ENCODE measurements around the gene ABHD12. TPM values are rescaled to one million over a fixed set of nuclear protein-coding genes. Genes with fewer than 3 reads are reported as not detected.

Gene ABHD12
- total and polyA plus RNA-seq, 9 donors: 13.3 to 22.0 (median 15.0) TPM

DNA sequence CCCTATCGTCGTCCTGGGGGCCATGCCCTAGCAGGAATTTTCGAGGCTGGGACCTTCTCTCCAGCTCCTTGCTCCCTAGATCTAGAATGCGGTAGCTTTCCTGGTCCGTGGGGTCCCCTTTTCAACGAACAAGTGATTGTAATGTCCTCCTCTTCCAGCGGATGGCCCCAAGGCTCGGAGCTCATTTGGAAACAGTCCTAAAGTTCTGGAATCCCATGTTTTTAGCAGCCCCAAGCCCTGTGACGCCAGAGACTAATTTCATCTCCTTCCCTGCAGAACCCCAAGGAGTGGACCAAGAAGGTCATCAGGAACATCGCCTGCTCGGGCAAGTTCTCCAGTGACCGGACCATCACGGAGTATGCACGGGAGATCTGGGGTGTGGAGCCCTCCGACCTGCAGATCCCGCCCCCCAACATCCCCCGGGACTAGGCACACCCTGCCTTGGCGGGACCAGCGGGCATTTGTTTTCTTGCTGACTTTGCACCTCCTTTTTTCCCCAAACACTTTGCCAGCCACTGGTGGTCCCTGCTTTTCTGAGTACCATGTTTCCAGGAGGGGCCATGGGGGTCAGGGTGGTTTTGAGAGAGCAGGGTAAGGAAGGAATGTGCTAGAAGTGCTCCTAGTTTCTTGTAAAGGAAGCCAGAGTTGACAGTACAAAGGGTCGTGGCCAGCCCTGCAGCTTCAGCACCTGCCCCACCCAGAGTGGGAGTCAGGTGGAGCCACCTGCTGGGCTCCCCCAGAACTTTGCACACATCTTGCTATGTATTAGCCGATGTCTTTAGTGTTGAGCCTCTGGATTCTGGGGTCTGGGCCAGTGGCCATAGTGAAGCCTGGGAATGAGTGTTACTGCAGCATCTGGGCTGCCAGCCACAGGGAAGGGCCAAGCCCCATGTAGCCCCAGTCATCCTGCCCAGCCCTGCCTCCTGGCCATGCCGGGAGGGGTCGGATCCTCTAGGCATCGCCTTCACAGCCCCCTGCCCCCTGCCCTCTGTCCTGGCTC is 94.2 kb downstream of the ABHD12 start:
- no peak for DNase-seq
- 75% methylated on average over 23 of the region's 24 CpGs for WGBS (ENCODE audit: insufficient coverage)
- H3K4me3 ChIP-seq (ENCODE audit: low read length): no peak overlapping the region
- H3K27me3 ChIP-seq (ENCODE audit: control insufficient read depth, insufficient read depth, low read length): no peaks in the 10 kb centered on the region
- peaks cover 56% of the 10 kb centered on the region for H3K36me3 ChIP-seq (ENCODE audit: control insufficient read depth, insufficient read depth, low read length)
- H3K9me3 ChIP-seq (replicated peaks; ENCODE audit: control insufficient read depth, low read depth, low read length): no peaks in the 10 kb centered on the region
- peaks cover 28% of the 10 kb centered on the region for H3K4me1 ChIP-seq (ENCODE audit: control insufficient read depth, insufficient read depth, low read length)
- peak overlapping the region; percentile 20 for H3K27ac ChIP-seq (ENCODE audit: low read length)

DNA sequence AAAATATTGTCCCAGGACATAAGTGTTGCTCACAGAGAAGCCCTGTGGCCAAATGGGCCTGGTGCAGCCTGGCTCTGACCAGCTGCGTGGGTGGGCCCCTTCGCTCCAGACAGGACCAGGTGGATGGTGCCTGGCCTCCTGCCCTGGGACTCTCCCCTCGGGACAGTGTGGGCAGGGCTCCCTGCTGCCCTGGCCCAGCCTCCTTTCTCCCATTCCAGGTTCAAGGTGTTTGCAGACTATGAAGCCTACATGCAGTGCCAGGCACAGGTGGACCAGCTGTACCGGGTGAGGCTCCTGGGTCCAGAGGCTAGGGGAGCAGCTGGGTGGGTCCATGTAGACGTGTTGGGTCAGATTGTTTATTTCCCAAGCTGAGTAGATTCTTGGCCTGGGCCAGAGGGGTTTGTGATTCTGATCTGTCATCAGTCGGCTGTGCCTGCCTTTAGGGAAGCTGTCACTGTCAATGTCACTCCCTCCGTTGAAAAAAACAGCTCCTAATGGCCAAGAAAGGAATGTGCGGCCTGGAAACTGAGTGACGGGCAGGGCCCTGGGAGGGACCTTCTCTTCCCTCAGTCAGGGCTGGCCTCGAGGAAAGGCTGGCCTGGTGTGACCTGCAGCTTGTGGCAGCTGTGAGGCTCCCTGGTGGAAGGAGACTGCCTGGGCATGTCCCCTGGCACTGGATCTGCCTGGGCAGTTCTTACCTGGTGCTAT is 95.1 kb downstream of the ABHD12 start:
- peak overlapping the region; percentile 55 for H3K27ac ChIP-seq (ENCODE audit: low read length)
- peaks cover 63% of the 10 kb centered on the region for H3K36me3 ChIP-seq (ENCODE audit: control insufficient read depth, insufficient read depth, low read length)
- H3K27me3 ChIP-seq (ENCODE audit: control insufficient read depth, insufficient read depth, low read length): no peaks in the 10 kb centered on the region
- 46% methylated on average over 10 of the region's 10 CpGs for WGBS (ENCODE audit: insufficient coverage)
- H3K4me3 ChIP-seq (ENCODE audit: low read length): no peak overlapping the region
- peaks cover 28% of the 10 kb centered on the region for H3K4me1 ChIP-seq (ENCODE audit: control insufficient read depth, insufficient read depth, low read length)
- peak; percentile 43 for DNase-seq
- H3K9me3 ChIP-seq (replicated peaks; ENCODE audit: control insufficient read depth, low read depth, low read length): no peaks in the 10 kb centered on the region

DNA sequence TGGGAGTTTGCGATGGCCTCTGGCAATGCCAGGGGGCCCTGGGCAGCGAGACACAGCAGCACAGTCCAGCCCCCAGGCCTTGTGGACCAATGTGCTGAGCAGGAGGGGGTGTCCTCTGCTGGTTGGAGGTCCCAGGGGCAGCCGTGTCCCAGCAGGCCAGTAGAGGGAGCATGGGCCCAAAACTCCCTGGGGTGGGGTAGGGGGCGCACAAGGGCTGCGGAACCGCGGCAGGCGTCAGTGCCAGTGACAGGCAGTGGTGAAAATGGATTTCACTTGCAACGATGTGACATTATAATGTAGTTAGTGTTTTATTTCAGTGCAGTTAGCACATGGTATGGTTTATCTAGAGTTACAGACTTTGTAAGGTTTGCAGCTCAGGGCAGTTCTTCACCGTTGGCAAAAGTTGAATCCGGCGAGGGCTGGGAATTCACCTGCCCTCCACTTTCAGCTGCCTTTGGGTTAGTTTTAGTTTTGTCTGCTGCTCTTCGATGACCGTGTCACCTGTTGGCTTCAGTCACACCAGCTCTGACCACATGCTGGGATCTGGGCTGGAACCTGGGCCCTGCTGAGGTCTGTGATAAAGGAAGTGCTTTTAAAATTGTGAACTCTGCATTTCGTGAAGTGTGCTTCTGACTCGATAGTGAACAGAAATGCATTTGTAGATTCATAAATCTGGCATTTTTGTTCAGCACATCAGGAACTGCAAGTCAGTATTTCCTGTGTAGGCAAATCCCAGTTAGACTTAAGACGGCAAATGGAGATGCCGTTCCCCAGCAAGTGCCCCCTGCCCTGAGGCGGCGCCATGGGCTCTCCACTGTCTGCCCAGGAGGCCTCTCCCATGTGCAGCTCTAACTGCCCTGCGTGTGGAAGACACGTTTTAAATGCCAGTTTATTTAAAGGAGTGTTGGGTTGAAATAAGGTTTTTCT is 95.9 kb downstream of the ABHD12 start:
- Histone ChIP-seq H3K4me1 (ENCODE audit: control insufficient read depth, insufficient read depth, low read length) (peaks cover 28% of the 10 kb centered on the region), H3K9me3 (replicated peaks; ENCODE audit: control insufficient read depth, low read depth, low read length) (no peaks in the 10 kb centered on the region), H3K4me3 (ENCODE audit: low read length) (no peak overlapping the region), H3K36me3 (ENCODE audit: control insufficient read depth, insufficient read depth, low read length) (peaks cover 64% of the 10 kb centered on the region), H3K27ac (ENCODE audit: low read length) (no peak overlapping the region), H3K27me3 (ENCODE audit: control insufficient read depth, insufficient read depth, low read length) (no peaks in the 10 kb centered on the region)
- WGBS (ENCODE audit: insufficient coverage): 36% methylated on average over 18 of the region's 22 CpGs
- peak; percentile 40 for DNase-seq

DNA sequence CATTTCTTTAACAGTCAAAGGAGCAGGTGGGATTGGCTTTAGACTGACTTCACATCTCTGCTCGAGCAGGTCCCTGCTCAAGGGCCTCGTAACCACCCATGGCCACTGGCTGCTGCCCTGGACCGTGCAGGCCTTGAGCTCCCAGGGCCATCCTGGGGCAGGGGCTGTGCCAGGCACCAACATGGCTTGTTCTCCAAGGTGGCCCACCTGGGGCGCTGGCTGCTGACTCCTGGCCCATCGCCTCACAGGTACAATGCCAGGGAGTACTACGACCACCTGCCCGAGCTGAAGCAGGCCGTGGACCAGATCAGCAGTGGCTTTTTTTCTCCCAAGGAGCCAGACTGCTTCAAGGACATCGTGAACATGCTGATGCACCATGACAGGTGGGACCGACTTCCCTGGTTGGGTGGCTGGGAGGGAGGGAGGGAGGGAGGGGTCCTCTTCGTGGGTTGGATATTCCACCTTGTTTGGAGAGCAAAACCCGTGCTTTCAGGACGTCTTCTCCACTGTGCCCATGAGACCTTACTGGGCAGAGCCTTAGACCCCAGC is 96.7 kb downstream of the ABHD12 start:
- peaks cover 68% of the 10 kb centered on the region for H3K36me3 ChIP-seq (ENCODE audit: control insufficient read depth, insufficient read depth, low read length)
- H3K9me3 ChIP-seq (replicated peaks; ENCODE audit: control insufficient read depth, low read depth, low read length): no peaks in the 10 kb centered on the region
- WGBS (ENCODE audit: insufficient coverage): 79% methylated on average over 12 of the region's 13 CpGs
- no peaks in the 10 kb centered on the region for H3K27me3 ChIP-seq (ENCODE audit: control insufficient read depth, insufficient read depth, low read length)
- H3K27ac ChIP-seq (ENCODE audit: low read length): no peak overlapping the region
- no peak overlapping the region for H3K4me3 ChIP-seq (ENCODE audit: low read length)
- DNase-seq: no peak
- H3K4me1 ChIP-seq (ENCODE audit: control insufficient read depth, insufficient read depth, low read length): peaks cover 28% of the 10 kb centered on the region

DNA sequence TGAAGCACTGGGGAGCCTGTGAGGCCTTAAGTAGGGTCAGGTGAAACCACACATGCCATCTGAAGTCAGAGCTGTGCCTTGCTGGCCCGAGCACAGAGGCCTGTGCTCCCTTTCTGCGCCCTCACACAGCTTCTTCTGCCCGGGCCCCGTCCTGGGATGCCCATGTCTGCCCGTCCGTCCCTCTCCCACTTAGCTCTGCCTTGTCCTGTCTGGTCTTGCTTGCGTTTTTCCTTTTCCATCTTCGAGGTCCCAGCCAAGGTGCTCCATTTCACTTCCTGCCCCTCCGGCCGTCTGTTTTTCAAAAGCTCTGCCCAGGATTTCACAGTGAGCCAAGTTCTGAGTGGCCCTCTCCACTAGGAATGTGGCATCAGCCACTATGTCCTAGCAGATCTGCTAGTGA is 97.1 kb downstream of the ABHD12 start:
- 81% methylated on average over 10 of the region's 10 CpGs for WGBS (ENCODE audit: insufficient coverage)
- H3K4me1 ChIP-seq (ENCODE audit: control insufficient read depth, insufficient read depth, low read length): peaks cover 28% of the 10 kb centered on the region
- peaks cover 69% of the 10 kb centered on the region for H3K36me3 ChIP-seq (ENCODE audit: control insufficient read depth, insufficient read depth, low read length)
- DNase-seq: no peak
- H3K27ac ChIP-seq (ENCODE audit: low read length): no peak overlapping the region
- no peaks in the 10 kb centered on the region for H3K9me3 ChIP-seq (replicated peaks; ENCODE audit: control insufficient read depth, low read depth, low read length)
- H3K4me3 ChIP-seq (ENCODE audit: low read length): no peak overlapping the region
- no peaks in the 10 kb centered on the region for H3K27me3 ChIP-seq (ENCODE audit: control insufficient read depth, insufficient read depth, low read length)

DNA sequence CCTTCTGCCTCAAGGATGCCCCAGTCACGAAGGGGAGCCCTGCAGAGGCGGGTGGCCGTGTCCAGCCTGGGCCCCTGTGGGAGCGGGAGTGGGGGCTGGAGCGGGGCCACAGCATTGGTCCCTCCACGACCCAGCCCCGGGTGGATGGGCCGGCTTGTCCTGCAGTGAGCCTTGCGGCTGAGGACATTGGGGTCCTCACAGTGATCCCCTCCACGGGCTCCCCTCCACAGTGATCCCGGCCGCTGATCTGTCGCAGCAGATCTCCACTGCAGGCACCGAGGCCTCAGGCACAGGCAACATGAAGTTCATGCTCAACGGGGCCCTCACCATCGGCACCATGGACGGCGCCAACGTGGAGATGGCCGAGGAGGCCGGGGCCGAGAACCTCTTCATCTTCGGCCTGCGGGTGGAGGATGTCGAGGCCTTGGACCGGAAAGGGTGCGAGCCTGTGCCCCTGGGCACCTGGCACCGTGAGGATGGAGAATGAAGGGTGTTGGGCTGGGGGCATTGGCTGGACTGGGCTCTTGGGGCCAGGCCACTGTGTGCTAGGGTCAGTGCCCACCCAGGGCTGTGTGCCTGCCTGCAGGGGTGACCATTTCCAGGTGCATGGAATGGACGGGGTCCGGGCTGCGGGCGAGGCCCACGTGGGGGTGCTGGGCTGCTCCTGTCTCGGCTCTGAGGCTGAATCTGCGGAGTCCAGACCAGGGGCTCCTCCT is 98.3 kb downstream of the ABHD12 start:
- Histone ChIP-seq H3K9me3 (replicated peaks; ENCODE audit: control insufficient read depth, low read depth, low read length) (no peaks in the 10 kb centered on the region), H3K4me3 (ENCODE audit: low read length) (no peak overlapping the region), H3K27me3 (ENCODE audit: control insufficient read depth, insufficient read depth, low read length) (no peaks in the 10 kb centered on the region), H3K36me3 (ENCODE audit: control insufficient read depth, insufficient read depth, low read length) (peaks cover 67% of the 10 kb centered on the region), H3K4me1 (ENCODE audit: control insufficient read depth, insufficient read depth, low read length) (peaks cover 28% of the 10 kb centered on the region), H3K27ac (ENCODE audit: low read length) (no peak overlapping the region)
- 95% methylated on average over 30 of the region's 35 CpGs for WGBS (ENCODE audit: insufficient coverage)
- DNase-seq: no peak

DNA sequence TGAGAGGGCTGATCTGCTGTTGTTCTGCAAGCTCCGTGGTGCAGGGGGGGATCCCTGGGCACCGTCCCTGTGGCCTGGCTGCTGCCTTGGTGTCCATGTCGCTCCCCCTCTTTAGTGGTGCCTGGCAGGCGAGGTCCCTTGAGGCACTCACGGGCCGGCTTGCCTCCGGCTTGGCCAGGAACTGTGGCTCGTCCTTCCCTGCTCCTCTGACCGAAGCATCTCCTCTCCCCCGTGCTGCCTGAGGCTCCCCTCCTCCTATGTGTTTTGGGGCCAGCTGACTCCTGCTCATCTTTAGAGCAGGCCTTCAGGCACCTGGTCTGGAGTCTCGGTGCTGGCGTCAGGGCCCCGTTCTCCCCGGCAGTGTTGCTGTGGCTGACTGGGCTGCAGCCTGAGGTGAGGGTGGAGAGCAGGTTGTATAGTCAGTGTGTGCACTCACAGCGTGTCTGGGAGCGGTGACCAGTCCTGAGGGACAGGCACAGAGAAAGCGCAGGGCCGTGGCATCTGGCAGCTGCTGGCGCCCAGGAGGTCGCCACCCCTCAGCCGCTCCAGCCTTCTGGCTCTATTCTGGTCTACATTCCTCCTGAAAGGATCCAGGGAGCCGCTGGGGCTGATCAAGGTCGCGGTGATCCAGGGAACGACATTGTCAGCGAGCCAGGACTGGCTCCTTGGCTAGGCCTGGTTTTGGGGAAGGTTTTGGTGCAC is 99.1 kb downstream of the ABHD12 start:
- no peak for DNase-seq
- H3K9me3 ChIP-seq (replicated peaks; ENCODE audit: control insufficient read depth, low read depth, low read length): no peaks in the 10 kb centered on the region
- no peak overlapping the region for H3K4me3 ChIP-seq (ENCODE audit: low read length)
- WGBS (ENCODE audit: insufficient coverage): 83% methylated on average over 24 of the region's 26 CpGs
- H3K4me1 ChIP-seq (ENCODE audit: control insufficient read depth, insufficient read depth, low read length): peaks cover 24% of the 10 kb centered on the region
- no peak overlapping the region for H3K27ac ChIP-seq (ENCODE audit: low read length)
- peaks cover 66% of the 10 kb centered on the region for H3K36me3 ChIP-seq (ENCODE audit: control insufficient read depth, insufficient read depth, low read length)
- no peaks in the 10 kb centered on the region for H3K27me3 ChIP-seq (ENCODE audit: control insufficient read depth, insufficient read depth, low read length)

DNA sequence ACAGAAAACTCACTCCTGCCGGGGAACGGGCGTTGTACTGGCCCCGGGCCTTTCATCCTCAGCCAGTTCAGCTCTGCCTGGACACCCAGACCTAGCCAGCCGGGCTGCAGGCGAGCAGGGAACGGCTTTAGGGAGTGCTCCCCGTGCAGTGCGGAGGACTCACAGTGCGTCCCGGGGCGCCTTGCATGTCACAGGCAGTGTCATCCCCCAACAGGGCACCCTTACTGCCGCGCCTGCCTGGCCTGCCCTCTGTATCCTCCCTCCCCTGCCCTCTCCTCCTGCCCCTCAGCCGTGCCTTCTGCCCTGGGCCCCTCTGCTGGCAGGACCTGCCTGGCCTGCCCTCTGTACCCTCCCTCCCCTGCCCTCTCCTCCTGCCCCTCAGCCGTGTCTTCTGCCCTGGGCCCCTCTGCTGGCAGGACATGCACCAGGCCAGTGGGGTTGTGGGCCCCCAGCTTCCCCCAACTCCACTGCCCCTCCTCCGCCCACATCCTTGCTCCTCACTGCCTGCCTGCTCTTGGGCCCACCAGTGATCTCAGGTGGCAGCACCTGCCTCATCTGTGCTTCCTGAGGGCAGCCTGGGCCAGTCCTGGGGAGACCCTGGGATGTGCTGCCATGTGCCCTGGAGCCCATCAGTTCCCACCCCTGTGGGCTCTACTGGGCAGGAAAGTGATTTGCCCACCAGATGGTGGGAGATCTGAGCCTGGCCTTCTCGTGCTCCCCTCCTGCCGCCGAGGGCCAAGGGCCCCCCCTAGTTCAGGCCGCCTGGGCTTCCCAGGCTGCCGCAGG is 99.8 kb downstream of the ABHD12 start:
- peaks cover 66% of the 10 kb centered on the region for H3K36me3 ChIP-seq (ENCODE audit: control insufficient read depth, insufficient read depth, low read length)
- no peaks in the 10 kb centered on the region for H3K9me3 ChIP-seq (replicated peaks; ENCODE audit: control insufficient read depth, low read depth, low read length)
- no peak for DNase-seq
- 90% methylated on average over 22 of the region's 22 CpGs for WGBS (ENCODE audit: insufficient coverage)
- H3K27ac ChIP-seq (ENCODE audit: low read length): no peak overlapping the region
- no peaks in the 10 kb centered on the region for H3K27me3 ChIP-seq (ENCODE audit: control insufficient read depth, insufficient read depth, low read length)
- H3K4me1 ChIP-seq (ENCODE audit: control insufficient read depth, insufficient read depth, low read length): peaks cover 17% of the 10 kb centered on the region
- no peak overlapping the region for H3K4me3 ChIP-seq (ENCODE audit: low read length)

All from muscle of leg (tissue), 11 donors.